Measurements from ENCODE around the gene FEZF2. TPM values are rescaled to one million over a fixed set of nuclear protein-coding genes. Genes with fewer than 3 reads are reported as not detected.

The FEZF2 gene
- total RNA-seq = not detected in 2 replicates

GRCh38 chr3:62373215-62373614, at the start of gene FEZF2:
Gene FEZF2, minus strand, starts transcription at chr3:62373550. Its CDS starts 682 bp downstream, at chr3:62372868.
- Histone ChIP-seq H3K79me2 (ENCODE audit: insufficient read depth, low read length) (no peaks in the 10 kb centered on the region), H3K9me3 (ENCODE audit: low read depth, low read length) (no peaks in the 10 kb centered on the region), H3K27ac (ENCODE audit: low read depth, low read length) (no peak within 1 kb of the TSS), H3K4me1 (ENCODE audit: insufficient read depth, low read length) (no peaks in the 10 kb centered on the region), H3K4me2 (ENCODE audit: insufficient read depth, low read length) (peak within 1 kb of the TSS; percentile 82), H4K20me1 (ENCODE audit: insufficient read depth, low read length) (no peaks in the 10 kb centered on the region), H3K36me3 (ENCODE audit: insufficient read depth, low read length) (no peaks in the 10 kb centered on the region), H3K4me3 (ENCODE audit: insufficient read depth, low read length) (peak within 1 kb of the TSS; percentile 65), H3K27me3 (ENCODE audit: insufficient read depth, low read length) (peaks cover 97% of the 10 kb centered on the region), H2AFZ (ENCODE audit: low read length) (no peak within 1 kb of the TSS)
- TF ChIP-seq CTCF (IDR thresholded peaks at IDR 0.05; ENCODE audit: extremely low read depth, low read depth, low read length) = no peak
- no peak for DNase-seq (ENCODE audit: insufficient read length, low spot score, missing footprints)

GRCh38 chr3:62421207-62421606, 47.9 kb upstream of the FEZF2 start:
- no peak overlapping the region for H2AFZ ChIP-seq (ENCODE audit: low read length)
- no peaks in the 10 kb centered on the region for H3K27me3 ChIP-seq (ENCODE audit: insufficient read depth, low read length)
- no peaks in the 10 kb centered on the region for H4K20me1 ChIP-seq (ENCODE audit: insufficient read depth, low read length)
- H3K4me3 ChIP-seq (ENCODE audit: insufficient read depth, low read length) = no peak overlapping the region
- DNase-seq (ENCODE audit: insufficient read length, low spot score, missing footprints) = no peak
- no peaks in the 10 kb centered on the region for H3K36me3 ChIP-seq (ENCODE audit: insufficient read depth, low read length)
- no peaks in the 10 kb centered on the region for H3K79me2 ChIP-seq (ENCODE audit: insufficient read depth, low read length)
- no peaks in the 10 kb centered on the region for H3K9me3 ChIP-seq (ENCODE audit: low read depth, low read length)
- no peak for TF ChIP-seq CTCF (IDR thresholded peaks at IDR 0.05; ENCODE audit: extremely low read depth, low read depth, low read length)
- H3K27ac ChIP-seq (ENCODE audit: low read depth, low read length) = no peak overlapping the region
- no peak overlapping the region for H3K4me2 ChIP-seq (ENCODE audit: insufficient read depth, low read length)
- H3K4me1 ChIP-seq (ENCODE audit: insufficient read depth, low read length) = no peaks in the 10 kb centered on the region

- H3K27ac ChIP-seq (ENCODE audit: low read depth, low read length) = no peak overlapping the region
- H3K79me2 ChIP-seq (ENCODE audit: insufficient read depth, low read length) = no peaks in the 10 kb centered on the region
- no peak overlapping the region for H3K4me2 ChIP-seq (ENCODE audit: insufficient read depth, low read length)
- no peak overlapping the region for H3K4me3 ChIP-seq (ENCODE audit: insufficient read depth, low read length)
- H3K36me3 ChIP-seq (ENCODE audit: insufficient read depth, low read length) = no peaks in the 10 kb centered on the region
- H3K9me3 ChIP-seq (ENCODE audit: low read depth, low read length) = no peaks in the 10 kb centered on the region
- no peaks in the 10 kb centered on the region for H3K4me1 ChIP-seq (ENCODE audit: insufficient read depth, low read length)
- H2AFZ ChIP-seq (ENCODE audit: low read length) = no peak overlapping the region
- no peak for TF ChIP-seq CTCF (IDR thresholded peaks at IDR 0.05; ENCODE audit: extremely low read depth, low read depth, low read length)
- no peak for DNase-seq (ENCODE audit: insufficient read length, low spot score, missing footprints)
- no peaks in the 10 kb centered on the region for H4K20me1 ChIP-seq (ENCODE audit: insufficient read depth, low read length)
- no peaks in the 10 kb centered on the region for H3K27me3 ChIP-seq (ENCODE audit: insufficient read depth, low read length)
Observed at GRCh38 chr3:62416144-62416543, 42.8 kb upstream of the FEZF2 start.

GRCh38 chr3:62415312-62415801, 42.0 kb upstream of the FEZF2 start:
- no peak overlapping the region for H3K27ac ChIP-seq (ENCODE audit: low read depth, low read length)
- H3K4me2 ChIP-seq (ENCODE audit: insufficient read depth, low read length) = no peak overlapping the region
- H4K20me1 ChIP-seq (ENCODE audit: insufficient read depth, low read length) = no peaks in the 10 kb centered on the region
- H3K4me1 ChIP-seq (ENCODE audit: insufficient read depth, low read length) = no peaks in the 10 kb centered on the region
- no peak overlapping the region for H2AFZ ChIP-seq (ENCODE audit: low read length)
- no peaks in the 10 kb centered on the region for H3K36me3 ChIP-seq (ENCODE audit: insufficient read depth, low read length)
- peak; percentile 23 for DNase-seq (ENCODE audit: insufficient read length, low spot score, missing footprints)
- no peaks in the 10 kb centered on the region for H3K27me3 ChIP-seq (ENCODE audit: insufficient read depth, low read length)
- no peak overlapping the region for H3K4me3 ChIP-seq (ENCODE audit: insufficient read depth, low read length)
- H3K79me2 ChIP-seq (ENCODE audit: insufficient read depth, low read length) = no peaks in the 10 kb centered on the region
- TF ChIP-seq CTCF (IDR thresholded peaks at IDR 0.05; ENCODE audit: extremely low read depth, low read depth, low read length) = no peak
- H3K9me3 ChIP-seq (ENCODE audit: low read depth, low read length) = no peaks in the 10 kb centered on the region
